DOHH2 (cell line): ENCODE results near the gene TMCC1.
"Not testable (repeated sequence)": the region's sequence is repeated elsewhere in the genome, so short reads cannot be mapped to it uniquely, and the experiment has no call there.

Experiments
- H3F3A ChIP-seq: fragments of 200-600 bp; sonication (generic), shearing (Covaris generic); 2 replicates; pipeline ENCODE4 v1.6.0; 2016; ENCODE audit warnings: antibody characterized with exemption, mild to moderate bottlenecking; ENCODE audit not compliant: control insufficient read depth, insufficient read depth
- H3K27ac ChIP-seq: fragments of 200-600 bp; sonication (generic); 2 replicates; pipeline ENCODE4 v1.5.1; 2014; ENCODE audit warnings: low read depth, mild to moderate bottlenecking, low read length, moderate library complexity
- H3K27me3 ChIP-seq: fragments of 200-600 bp; sonication (generic); 2 replicates; pipeline ENCODE4 v1.6.1; 2014; ENCODE audit warnings: mild to moderate bottlenecking, low read length, mixed read lengths; ENCODE audit not compliant: control insufficient read depth
- H3K36me3 ChIP-seq: fragments of 200-600 bp; sonication (generic); 2 replicates; pipeline ENCODE4 v1.6.1; 2014; ENCODE audit warnings: mild to moderate bottlenecking, low read length, moderate library complexity, mixed read lengths; ENCODE audit not compliant: control insufficient read depth
- H3K4me1 ChIP-seq: fragments of 200-600 bp; sonication (generic); 2 replicates; pipeline ENCODE4 v1.6.1; 2014; ENCODE audit warnings: mild to moderate bottlenecking, low read length, mixed read lengths; ENCODE audit not compliant: control insufficient read depth
- H3K4me2 ChIP-seq: fragments of 200-600 bp; sonication (generic); 2 replicates; pipeline ENCODE4 v1.6.0; 2014; ENCODE audit warnings: mild to moderate bottlenecking, low read length, moderate library complexity
- H3K4me3 ChIP-seq: fragments of 200-600 bp; sonication (generic); 2 replicates; pipeline ENCODE4 v1.5.1; 2014; ENCODE audit warnings: mild to moderate bottlenecking, low read length, mixed read lengths
- H3K79me2 ChIP-seq: fragments of 200-600 bp; sonication (generic); 2 replicates; pipeline ENCODE4 v1.6.1; 2014; ENCODE audit warnings: mild to moderate bottlenecking, low read length, mixed read lengths; ENCODE audit not compliant: control insufficient read depth
- H3K9me2 ChIP-seq: fragments of 200-600 bp; sonication (generic); replicated peaks from 2 replicates; pipeline ENCODE4 v1.6.1; 2014; ENCODE audit warnings: mild to moderate bottlenecking, low read length, mixed read lengths; ENCODE audit not compliant: control insufficient read depth
- H3K9me3 ChIP-seq: fragments of 200-600 bp; sonication (generic); 2 replicates; pipeline ENCODE4 v1.6.1; 2014; ENCODE audit warnings: antibody characterized with exemption, low read length, mixed read lengths; ENCODE audit not compliant: control insufficient read depth, insufficient read depth
- H4K20me1 ChIP-seq: fragments of 200-600 bp; sonication (generic); 2 replicates; pipeline ENCODE4 v1.6.0; 2014; ENCODE audit warnings: low read depth, mild to moderate bottlenecking, antibody characterized with exemption, low read length, moderate library complexity; ENCODE audit not compliant: control insufficient read depth, insufficient read depth
- EZH2phosphoT487 ChIP-seq: fragments of 200-600 bp; sonication (generic); IDR thresholded peaks from 2 replicates; pipeline ENCODE4 v1.6.1; 2017; ENCODE audit warnings: borderline replicate concordance, mild to moderate bottlenecking, antibody characterized with exemption, low read length, moderate library complexity, mixed read lengths
- TF ChIP-seq, protein P1 (sequence below): fragments of 200-600 bp; sonication (generic); IDR thresholded peaks from one replicate; pipeline ENCODE4 v1.5.1; 2014; ENCODE audit warnings: antibody characterized with exemption, mild to moderate bottlenecking, low read depth, low read length; ENCODE audit not compliant: poor library complexity, severe bottlenecking

Gene TMCC1

DNA sequence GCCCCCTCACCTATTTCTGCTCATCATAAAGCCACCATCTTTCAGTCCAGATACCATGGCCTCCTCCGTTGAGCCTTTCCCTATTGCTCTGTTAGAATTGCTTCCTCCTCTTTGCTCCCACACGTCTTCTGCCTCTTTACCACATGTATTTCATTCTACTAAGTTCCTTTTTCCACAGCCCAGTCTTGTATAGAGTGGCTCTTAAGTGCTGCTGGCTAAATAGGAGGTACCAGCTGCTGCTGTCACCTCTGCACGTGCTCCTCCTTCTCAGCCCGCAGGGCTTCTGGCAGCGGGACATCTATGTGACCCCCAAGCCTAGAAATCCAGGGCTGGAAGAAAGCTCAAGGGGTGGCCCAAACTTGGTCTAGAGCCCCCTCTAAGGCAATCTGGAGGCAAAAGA is 248.2 kb downstream of the TMCC1 start:
- TF ChIP-seq EZH2phosphoT487: no peak
- TF ChIP-seq, protein P1, sequence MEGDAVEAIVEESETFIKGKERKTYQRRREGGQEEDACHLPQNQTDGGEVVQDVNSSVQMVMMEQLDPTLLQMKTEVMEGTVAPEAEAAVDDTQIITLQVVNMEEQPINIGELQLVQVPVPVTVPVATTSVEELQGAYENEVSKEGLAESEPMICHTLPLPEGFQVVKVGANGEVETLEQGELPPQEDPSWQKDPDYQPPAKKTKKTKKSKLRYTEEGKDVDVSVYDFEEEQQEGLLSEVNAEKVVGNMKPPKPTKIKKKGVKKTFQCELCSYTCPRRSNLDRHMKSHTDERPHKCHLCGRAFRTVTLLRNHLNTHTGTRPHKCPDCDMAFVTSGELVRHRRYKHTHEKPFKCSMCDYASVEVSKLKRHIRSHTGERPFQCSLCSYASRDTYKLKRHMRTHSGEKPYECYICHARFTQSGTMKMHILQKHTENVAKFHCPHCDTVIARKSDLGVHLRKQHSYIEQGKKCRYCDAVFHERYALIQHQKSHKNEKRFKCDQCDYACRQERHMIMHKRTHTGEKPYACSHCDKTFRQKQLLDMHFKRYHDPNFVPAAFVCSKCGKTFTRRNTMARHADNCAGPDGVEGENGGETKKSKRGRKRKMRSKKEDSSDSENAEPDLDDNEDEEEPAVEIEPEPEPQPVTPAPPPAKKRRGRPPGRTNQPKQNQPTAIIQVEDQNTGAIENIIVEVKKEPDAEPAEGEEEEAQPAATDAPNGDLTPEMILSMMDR: no peak

DNA sequence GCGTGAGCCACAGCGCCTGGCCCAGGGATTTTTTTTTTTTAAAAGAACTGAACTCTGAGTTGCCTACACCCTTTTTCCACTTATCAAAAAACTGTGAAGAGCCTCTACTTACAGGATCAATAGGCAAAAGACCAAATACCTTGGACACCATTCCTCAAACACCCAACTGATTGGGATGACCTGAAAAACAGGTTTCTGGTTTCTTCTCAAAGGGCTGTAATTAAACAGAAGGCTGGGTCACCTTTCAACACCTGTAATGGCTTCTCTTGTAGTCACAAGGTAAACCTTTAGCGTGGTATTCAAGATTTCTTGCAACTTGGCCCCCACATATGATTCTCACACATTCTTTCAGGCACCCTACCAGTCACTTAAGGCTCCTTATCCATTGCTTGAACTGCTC is 248.7 kb downstream of the TMCC1 start:
- TF ChIP-seq EZH2phosphoT487: no peak
- TF ChIP-seq, protein P1: no peak
- no peaks in the 10 kb centered on the region for H3K4me1 ChIP-seq
- no peaks in the 10 kb centered on the region for H3F3A ChIP-seq
- H3K27me3 ChIP-seq: no peaks in the 10 kb centered on the region
- no peak overlapping the region for H3K4me3 ChIP-seq
- H3K36me3 ChIP-seq: no peaks in the 10 kb centered on the region
- H3K4me2 ChIP-seq: no peak overlapping the region
- no peak overlapping the region for H3K27ac ChIP-seq
- no peaks in the 10 kb centered on the region for H3K79me2 ChIP-seq
- H3K9me3 ChIP-seq: no peaks in the 10 kb centered on the region
- no peaks in the 10 kb centered on the region for H4K20me1 ChIP-seq
- H3K9me2 ChIP-seq: no peaks in the 10 kb centered on the region

More for the DNA sequence above, 248.2 kb downstream of the TMCC1 start:
- no peaks in the 10 kb centered on the region for H3K36me3 ChIP-seq
- no peaks in the 10 kb centered on the region for H3K9me2 ChIP-seq
- no peak overlapping the region for H3K27ac ChIP-seq
- H3K4me3 ChIP-seq: no peak overlapping the region
- H3K4me1 ChIP-seq: no peaks in the 10 kb centered on the region
- H4K20me1 ChIP-seq: no peaks in the 10 kb centered on the region
- no peaks in the 10 kb centered on the region for H3K27me3 ChIP-seq
- no peaks in the 10 kb centered on the region for H3F3A ChIP-seq
- H3K79me2 ChIP-seq: no peaks in the 10 kb centered on the region
- no peak overlapping the region for H3K4me2 ChIP-seq
- no peaks in the 10 kb centered on the region for H3K9me3 ChIP-seq

DNA sequence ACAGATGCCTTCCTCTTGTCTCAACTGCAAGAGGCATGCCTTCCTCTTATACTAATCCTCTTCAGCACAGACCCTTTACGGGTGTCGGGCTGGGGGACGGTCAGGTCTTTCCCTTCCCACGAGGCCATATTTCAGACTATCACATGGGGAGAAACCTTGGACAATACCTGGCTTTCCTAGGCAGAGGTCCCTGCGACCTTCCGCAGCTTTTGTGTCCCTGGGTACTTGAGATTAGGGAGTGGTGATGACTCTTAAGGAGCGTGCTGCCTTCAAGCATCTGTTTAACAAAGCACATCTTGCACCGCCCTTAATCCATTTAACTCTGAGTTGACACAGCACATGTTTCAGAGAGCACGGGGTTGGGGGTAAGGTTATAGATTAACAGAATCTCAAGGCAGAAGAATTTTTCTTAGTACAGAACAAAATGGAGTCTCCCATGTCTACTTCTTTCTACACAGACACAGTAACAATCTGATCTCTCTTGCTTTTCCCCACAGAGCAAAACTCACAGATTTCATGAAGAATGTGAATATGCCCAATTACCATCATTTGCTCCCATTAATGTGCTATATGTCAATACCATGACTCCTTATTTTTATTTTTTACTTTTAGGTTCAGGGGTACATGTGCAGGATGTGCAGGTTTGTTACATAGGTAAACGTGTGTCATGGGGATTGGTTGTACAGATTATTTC is 251.8 kb downstream of the TMCC1 start:
- not testable (repeated sequence) for H4K20me1 ChIP-seq, H3K27me3 ChIP-seq, H3K36me3 ChIP-seq, H3K4me2 ChIP-seq, H3K9me3 ChIP-seq, H3K4me3 ChIP-seq, H3F3A ChIP-seq, H3K9me2 ChIP-seq, H3K27ac ChIP-seq, H3K79me2 ChIP-seq, H3K4me1 ChIP-seq

DNA sequence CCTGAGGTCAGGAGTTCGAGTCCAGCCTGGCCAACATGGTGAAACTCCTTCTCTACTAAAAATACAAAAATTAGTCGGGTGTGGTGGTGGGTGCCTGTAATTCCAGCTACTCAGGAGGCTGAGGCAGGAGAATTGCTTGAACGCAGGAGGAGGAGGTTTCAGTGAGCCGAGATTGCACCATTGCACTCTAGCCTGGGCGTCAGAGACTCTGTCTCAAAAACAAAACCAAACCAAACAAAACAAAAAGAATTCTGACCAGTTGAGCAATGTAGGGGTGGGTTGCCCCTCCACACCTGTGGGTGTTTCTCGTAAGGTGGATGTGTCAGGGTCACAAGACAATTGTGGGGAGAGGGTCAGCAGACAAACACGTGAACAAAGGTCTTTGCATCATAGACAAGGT is 252.5 kb downstream of the TMCC1 start:
- not testable (repeated sequence) for H3K4me3 ChIP-seq

More for the DNA sequence above, 252.5 kb downstream of the TMCC1 start:
- H4K20me1 ChIP-seq, H3K27me3 ChIP-seq, H3K4me2 ChIP-seq, H3F3A ChIP-seq, H3K36me3 ChIP-seq, H3K4me1 ChIP-seq, H3K79me2 ChIP-seq, H3K9me3 ChIP-seq, H3K9me2 ChIP-seq, H3K27ac ChIP-seq: not testable (repeated sequence)
